ENCODE measurements around the gene TNKS1BP1. TPM values are rescaled to one million over a fixed set of nuclear protein-coding genes. Genes with fewer than 3 reads are reported as not detected.

TNKS1BP1 gene
- total and polyA plus RNA-seq, 2 of the 8 experiments (the other 6 are each of a cell fraction or from before 2014, with no cell fraction given), result 50.0 to 122 TPM

DNA sequence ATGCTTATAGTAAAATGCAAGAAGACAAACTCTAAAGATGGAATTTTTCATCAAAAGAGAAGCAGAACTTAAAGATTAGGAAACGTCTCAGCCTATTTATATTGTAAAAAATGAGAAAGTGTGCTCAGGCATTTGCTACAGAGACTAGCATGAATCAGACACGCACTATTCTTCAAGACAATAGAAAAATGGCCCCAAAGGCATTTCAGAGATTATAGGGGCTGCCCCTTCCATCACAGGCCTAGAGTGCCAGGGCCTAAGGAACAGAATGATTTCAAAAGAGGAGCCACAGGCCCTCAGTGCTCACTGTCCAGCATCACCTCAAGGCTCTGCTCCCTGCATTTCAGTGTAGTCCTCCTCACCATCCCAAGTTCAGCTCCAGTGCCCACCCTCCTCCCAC is 27.5 kb downstream of the TNKS1BP1 start:
- no peaks in the 10 kb centered on the region for H3K79me2 ChIP-seq (ENCODE audit: control insufficient read depth in 1 of 2, insufficient read depth in 2 of 2, low read length in 2 of 2)
- H3K27me3 ChIP-seq (replicated peaks in 1 of 4; ENCODE audit: control insufficient read depth in 3 of 4, extremely low read depth in 1 of 4, insufficient read depth in 3 of 4, low read length in 3 of 4), result no peaks in the 10 kb centered on the region
- DNase-seq (ENCODE audit: low read depth in 1 of 2, low spot score in 2 of 2), result no peak
- no peak overlapping the region for H2BK5ac ChIP-seq (ENCODE audit: low read depth, low read length)
- peaks cover 23 to 41% (median 37%) of the 10 kb centered on the region in 4 experiments for H3K36me3 ChIP-seq (ENCODE audit: control insufficient read depth in 2 of 4, insufficient read depth in 4 of 4, low read length in 3 of 4)
- ChIA-PET POLR2A (ENCODE audit: partially characterized antibody) (interaction anchor here (0.7 to 39.4 kb wide), 2 partner anchors 27 to 325 kb away, joined by 3 to 1279 read pairs; partner anchors contain the start of genes P2RX3, SSRP1 and TNKS1BP1), CTCF (ENCODE audit: partially characterized antibody) (no interaction called here)
- peaks cover 5 to 6% of the 10 kb centered on the region in 2 experiments; a peak in 3 of 4 replicates for H3K9me3 ChIP-seq (ENCODE audit: insufficient read depth in 2 of 2, low read depth in 1 of 2, low read length in 1 of 2)
- H3K14ac ChIP-seq (ENCODE audit: insufficient read length), result no peak overlapping the region
- no peak overlapping the region for H3K9ac ChIP-seq (replicated peaks in 1 of 4; ENCODE audit: extremely low read depth in 1 of 4, low read depth in 3 of 4, low read length in 3 of 4)
- no peak overlapping the region for H4K5ac ChIP-seq (ENCODE audit: insufficient read length, low read depth, low read length)
- no peaks in the 10 kb centered on the region for H3K23me2 ChIP-seq (ENCODE audit: low read depth, low read length)
- H3K4me3 ChIP-seq (ENCODE audit: extremely low read depth in 1 of 4, insufficient read depth in 2 of 4, low read depth in 3 of 4, low read length in 4 of 4), result no peak overlapping the region
- no peak for TF ChIP-seq ATF2 (IDR thresholded peaks at IDR 0.05; ENCODE audit: low read length)
- no peak for TF ChIP-seq ZNF274 (IDR thresholded peaks at IDR 0.05; ENCODE audit: borderline replicate concordance, extremely low read depth, low read length)
- TF ChIP-seq SP1 (IDR thresholded peaks at IDR 0.05; ENCODE audit: low read depth, low read length), result no peak
- TF ChIP-seq POLR2AphosphoS5 (IDR thresholded peaks at IDR 0.05; ENCODE audit: low read depth, low read length), result no peak
- TF ChIP-seq HDAC2 (IDR thresholded peaks at IDR 0.05; ENCODE audit: borderline replicate concordance in 1 of 2, low read depth in 2 of 2, low read length in 2 of 2), result no peak
- no peak for TF ChIP-seq ASH2L (IDR thresholded peaks at IDR 0.05; ENCODE audit: low read length)
- TF ChIP-seq SP4 (IDR thresholded peaks at IDR 0.05; ENCODE audit: low read length), result no peak
- TF ChIP-seq NRF1 (IDR thresholded peaks at IDR 0.05; ENCODE audit: low read depth, low read length), result no peak
- H3K18ac ChIP-seq (ENCODE audit: extremely low read depth, low read length), result no peak overlapping the region
- no peak overlapping the region for H2BK15ac ChIP-seq (ENCODE audit: low read length)
- no peak overlapping the region for H3K4ac ChIP-seq (replicated peaks; ENCODE audit: insufficient read length, low read depth, low read length)
- FAIRE-seq, result no peak
- no peak overlapping the region for H3K56ac ChIP-seq (replicated peaks; ENCODE audit: insufficient read length, low read depth, low read length)
- H3K4me1 ChIP-seq (replicated peaks in 1 of 4; ENCODE audit: control insufficient read depth in 3 of 4, insufficient read depth in 4 of 4, low read length in 3 of 4), result peaks cover 0 to 5% (median 2%) of the 10 kb centered on the region in 4 experiments; a peak in 2 of 7 replicates
- H2BK120ac ChIP-seq (replicated peaks; ENCODE audit: low read depth, low read length), result no peak overlapping the region
- peaks cover 0 to 2% of the 10 kb centered on the region in 2 experiments for H4K20me1 ChIP-seq (replicated peaks in 1 of 2; ENCODE audit: control insufficient read depth in 1 of 2, insufficient read depth in 2 of 2, low read length in 2 of 2)
- no peak overlapping the region for H2BK12ac ChIP-seq (ENCODE audit: low read depth, low read length)
- H4K8ac ChIP-seq (ENCODE audit: extremely low read depth, insufficient read depth, low read length), result no peak overlapping the region
- no peak overlapping the region for H2AK5ac ChIP-seq (ENCODE audit: low read depth, low read length)
- H3K4me2 ChIP-seq (ENCODE audit: insufficient read depth in 1 of 2, low read depth in 2 of 2, low read length in 2 of 2), result no peak overlapping the region
- no peak overlapping the region for H3K27ac ChIP-seq (ENCODE audit: low read depth, low read length)
- H2BK20ac ChIP-seq (ENCODE audit: low read length), result no peak overlapping the region
- 84% methylated on average over 2 of the region's 2 CpGs; no CpG with 5 or more reads in 1 of the 2 experiments for WGBS, 2 experiments (ENCODE audit: extremely low coverage in 1 of 2, insufficient coverage in 1 of 2, insufficient read length in 1 of 2, insufficient replicate concordance in 2 of 2, low coverage in 1 of 2, low lambda C conversion rate in 2 of 2, missing lambda C conversion rate in 1 of 2)
- H3K79me1 ChIP-seq (ENCODE audit: low read depth, low read length), result no peaks in the 10 kb centered on the region
- no peak overlapping the region for H2AFZ ChIP-seq (ENCODE audit: low read length)
- no peak overlapping the region for H4K91ac ChIP-seq (replicated peaks; ENCODE audit: insufficient read length, low read length)
- no peak overlapping the region for H3K23ac ChIP-seq (ENCODE audit: insufficient read length)
